ENCODE data around the gene NDUFB3. TPM values are rescaled to one million over a fixed set of nuclear protein-coding genes. Genes with fewer than 3 reads are reported as not detected.
"Not testable (repeated sequence)": the region's sequence is repeated elsewhere in the genome, so short reads cannot be mapped to it uniquely, and the experiment has no call there.

The NDUFB3 gene
- total RNA-seq, 2 donors from 2014 or later: 19.8 to 31.1 TPM

DNA sequence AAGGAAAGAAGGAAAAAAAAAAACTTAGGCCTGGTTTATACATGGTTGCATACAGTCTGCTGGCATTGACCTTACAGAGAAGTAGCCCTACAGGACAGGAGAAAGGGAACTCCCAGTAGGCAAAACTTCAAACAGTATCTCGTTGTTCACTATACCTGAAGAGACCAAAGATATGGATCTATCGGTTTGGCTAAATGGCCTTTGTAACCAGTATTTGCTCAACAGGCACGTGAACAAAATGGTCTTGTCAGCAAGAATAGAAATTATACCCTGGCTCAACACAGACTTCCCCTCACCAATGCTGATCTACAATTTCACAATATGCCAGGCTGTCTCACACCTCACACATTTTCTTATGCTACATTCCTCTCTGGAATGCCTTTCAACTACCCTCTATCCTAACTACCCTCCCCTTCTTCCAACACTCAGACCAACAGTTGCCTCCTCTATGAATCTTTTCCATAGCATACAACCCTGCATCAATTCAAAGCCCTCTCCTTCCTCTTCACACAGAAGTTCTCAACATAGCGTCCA is 14.0 kb upstream of the NDUFB3 start:
- H3K27me3 ChIP-seq: no peaks in the 10 kb centered on the region
- H3K9me3 ChIP-seq: no peaks in the 10 kb centered on the region
- TF ChIP-seq POLR2A (IDR thresholded peaks at IDR 0.05): no peak
- TF ChIP-seq, protein P1, sequence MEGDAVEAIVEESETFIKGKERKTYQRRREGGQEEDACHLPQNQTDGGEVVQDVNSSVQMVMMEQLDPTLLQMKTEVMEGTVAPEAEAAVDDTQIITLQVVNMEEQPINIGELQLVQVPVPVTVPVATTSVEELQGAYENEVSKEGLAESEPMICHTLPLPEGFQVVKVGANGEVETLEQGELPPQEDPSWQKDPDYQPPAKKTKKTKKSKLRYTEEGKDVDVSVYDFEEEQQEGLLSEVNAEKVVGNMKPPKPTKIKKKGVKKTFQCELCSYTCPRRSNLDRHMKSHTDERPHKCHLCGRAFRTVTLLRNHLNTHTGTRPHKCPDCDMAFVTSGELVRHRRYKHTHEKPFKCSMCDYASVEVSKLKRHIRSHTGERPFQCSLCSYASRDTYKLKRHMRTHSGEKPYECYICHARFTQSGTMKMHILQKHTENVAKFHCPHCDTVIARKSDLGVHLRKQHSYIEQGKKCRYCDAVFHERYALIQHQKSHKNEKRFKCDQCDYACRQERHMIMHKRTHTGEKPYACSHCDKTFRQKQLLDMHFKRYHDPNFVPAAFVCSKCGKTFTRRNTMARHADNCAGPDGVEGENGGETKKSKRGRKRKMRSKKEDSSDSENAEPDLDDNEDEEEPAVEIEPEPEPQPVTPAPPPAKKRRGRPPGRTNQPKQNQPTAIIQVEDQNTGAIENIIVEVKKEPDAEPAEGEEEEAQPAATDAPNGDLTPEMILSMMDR (IDR thresholded peaks at IDR 0.05): no peak
- no peak for DNase-seq
- H3K36me3 ChIP-seq (replicated peaks in 1 of 2; ENCODE audit: insufficient read depth in 1 of 2, low read depth in 2 of 2): no peaks in the 10 kb centered on the region
- ATAC-seq: no peak
- peaks cover 21% of the 10 kb centered on the region for H3K4me1 ChIP-seq
- no peak overlapping the region for H3K27ac ChIP-seq
- WGBS, 2 donors: 38 to 56% methylated on average over 4 of the region's 4 CpGs
- H3K4me3 ChIP-seq: no peak overlapping the region
- intact Hi-C loops (cut with DNase I): no loop called here

DNA sequence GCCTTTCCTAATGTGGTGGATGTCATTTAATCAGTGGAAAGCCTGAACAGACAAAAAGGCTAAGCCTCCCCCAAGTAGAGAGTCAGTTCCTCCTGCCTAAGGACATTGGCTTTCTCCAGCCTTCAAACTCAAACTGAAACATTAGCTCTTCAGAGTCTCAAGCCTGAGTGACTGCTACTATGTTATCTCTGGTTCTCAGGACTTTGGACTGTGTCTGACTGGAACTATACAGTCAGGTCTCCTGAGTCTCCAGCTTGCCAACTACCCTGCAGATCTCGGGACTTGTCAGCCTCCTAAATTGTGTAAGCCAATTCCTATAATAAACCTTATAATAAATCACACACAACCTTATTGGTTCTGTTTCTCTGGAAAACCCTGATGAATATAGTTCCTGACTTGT is 12.9 kb upstream of the NDUFB3 start:
- peak in 3 of 4 donors; percentile 17 to 42 (median 23) for DNase-seq
- Histone ChIP-seq H3K4me3 (no peak overlapping the region), H3K9me3 (no peaks in the 10 kb centered on the region), H3K27ac (no peak overlapping the region), H3K27me3 (no peaks in the 10 kb centered on the region), H3K36me3 (replicated peaks in 1 of 2; ENCODE audit: insufficient read depth in 1 of 2, low read depth in 2 of 2) (no peaks in the 10 kb centered on the region), H3K4me1 (peaks cover 21% of the 10 kb centered on the region)
- intact Hi-C loops (cut with DNase I): no loop called here
- 31 to 33% methylated on average over 1 of the region's 1 CpG for WGBS, 2 donors
- TF ChIP-seq, protein P1 (IDR thresholded peaks at IDR 0.05): no peak
- TF ChIP-seq POLR2A (IDR thresholded peaks at IDR 0.05): no peak
- peak; percentile 75 for ATAC-seq

DNA sequence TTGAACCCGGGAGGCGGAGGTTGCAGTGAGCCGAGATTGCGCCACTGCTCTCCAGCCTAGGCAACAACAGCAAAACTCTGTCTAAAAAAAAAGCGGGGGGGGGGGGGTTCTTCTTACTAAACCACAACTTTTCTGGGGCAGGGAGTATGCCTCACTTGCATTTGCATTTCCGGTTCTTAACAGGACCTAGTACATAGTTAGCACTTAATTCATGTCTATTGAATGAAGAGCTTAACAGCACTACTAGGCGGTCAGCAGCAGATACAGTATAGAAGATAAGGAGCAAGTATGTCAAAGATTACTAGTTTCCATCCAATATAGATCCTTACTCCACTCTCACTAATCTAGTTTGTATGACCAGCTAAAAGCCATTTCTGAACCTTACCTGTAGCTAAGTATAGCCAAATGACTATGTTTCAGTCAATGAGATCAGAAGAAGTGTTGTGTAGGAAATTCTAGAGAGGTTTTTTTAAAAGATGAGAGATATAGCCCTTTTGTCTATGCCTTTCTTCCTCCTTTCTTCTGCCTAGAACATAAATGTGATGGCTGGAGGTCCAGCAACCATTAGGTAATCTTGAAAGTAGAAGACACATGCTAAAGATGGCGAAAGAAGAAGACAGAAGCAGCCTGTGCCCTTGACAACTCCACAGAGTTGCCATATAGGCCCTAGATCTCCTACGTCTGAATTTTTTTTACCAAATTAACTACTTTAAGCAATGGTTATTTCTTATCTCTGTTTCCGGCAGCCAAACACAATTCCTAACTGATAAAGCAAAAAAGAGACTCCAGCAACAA is 11.6 kb upstream of the NDUFB3 start:
- no peak overlapping the region for H3K4me3 ChIP-seq
- no peaks in the 10 kb centered on the region for H3K36me3 ChIP-seq (replicated peaks in 1 of 2; ENCODE audit: insufficient read depth in 1 of 2, low read depth in 2 of 2)
- H3K9me3 ChIP-seq: no peaks in the 10 kb centered on the region
- intact Hi-C loops (cut with DNase I): no loop called here
- TF ChIP-seq, protein P1 (IDR thresholded peaks at IDR 0.05): no peak
- no peak for TF ChIP-seq POLR2A (IDR thresholded peaks at IDR 0.05)
- H3K27me3 ChIP-seq: no peaks in the 10 kb centered on the region
- 83 to 88% methylated on average over 10 of the region's 10 CpGs for WGBS, 2 donors
- no peak for DNase-seq
- no peak overlapping the region for H3K27ac ChIP-seq
- no peak for ATAC-seq
- peaks cover 21% of the 10 kb centered on the region for H3K4me1 ChIP-seq

DNA sequence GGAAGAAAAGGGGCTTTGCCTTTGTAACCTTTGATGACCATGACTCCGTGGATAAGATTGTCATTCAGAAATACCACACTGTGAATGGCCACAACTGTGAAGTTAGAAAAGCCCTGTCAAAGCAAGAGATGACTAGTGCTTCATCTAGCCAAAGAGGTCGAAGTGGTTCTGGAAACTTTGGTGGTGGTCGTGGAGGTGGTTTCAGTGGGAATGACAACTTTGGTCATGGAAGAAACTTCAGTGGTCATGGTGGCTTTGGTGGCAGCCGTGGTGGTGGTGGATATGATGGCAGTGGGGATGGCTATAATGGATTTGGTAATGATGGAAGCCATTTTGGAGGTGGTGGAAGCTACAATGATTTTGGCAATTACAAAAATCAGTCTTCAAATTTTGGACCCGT is 8.3 kb upstream of the NDUFB3 start:
- 89 to 95% methylated on average over 5 of the region's 5 CpGs for whole genome bisulfite sequencing, 2 donors
- H3K27me3 ChIP-seq; intact Hi-C loops (cut with DNase I); H3K9me3 ChIP-seq; H3K27ac ChIP-seq; H3K36me3 ChIP-seq (replicated peaks in 1 of 2; ENCODE audit: insufficient read depth in 1 of 2, low read depth in 2 of 2); H3K4me3 ChIP-seq; ATAC-seq; DNase-seq: not testable (repeated sequence)
- H3K4me1 ChIP-seq: peaks cover 20% of the 10 kb centered on the region

DNA sequence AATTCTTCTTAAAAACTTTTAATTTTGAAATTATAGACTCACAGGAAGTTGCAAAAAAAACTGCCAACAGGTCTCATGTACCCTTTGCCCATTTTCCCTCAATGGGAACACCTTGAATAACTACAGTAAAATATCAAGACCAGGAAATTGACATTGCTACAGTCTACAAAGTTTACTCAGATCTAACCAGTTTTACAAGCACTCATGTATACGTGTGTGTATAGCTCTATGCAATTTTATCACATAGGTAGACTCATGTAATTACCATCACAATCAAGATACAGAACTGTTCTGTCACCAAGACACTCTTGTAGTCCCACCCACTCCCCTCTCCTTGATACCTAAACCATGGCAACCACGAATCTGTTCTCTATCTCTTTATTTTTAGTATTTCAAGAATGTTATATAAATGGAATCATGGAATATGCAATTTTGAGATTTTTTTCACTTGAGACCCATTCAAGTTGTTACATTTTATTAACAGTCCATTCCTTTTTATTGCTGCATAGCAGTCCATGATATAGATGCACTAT is 6.9 kb upstream of the NDUFB3 start:
- Histone ChIP-seq H3K27ac (no peak overlapping the region), H3K36me3 (replicated peaks in 1 of 2; ENCODE audit: insufficient read depth in 1 of 2, low read depth in 2 of 2) (no peaks in the 10 kb centered on the region), H3K4me1 (peaks cover 16% of the 10 kb centered on the region), H3K4me3 (no peak overlapping the region), H3K27me3 (no peaks in the 10 kb centered on the region), H3K9me3 (no peaks in the 10 kb centered on the region)
- intact Hi-C loops (cut with DNase I): no loop called here
- TF ChIP-seq POLR2A (IDR thresholded peaks at IDR 0.05): no peak
- TF ChIP-seq, protein P1 (IDR thresholded peaks at IDR 0.05): no peak
- ATAC-seq: no peak
- 48 to 50% methylated on average over 2 of the region's 2 CpGs for WGBS, 2 donors
- no peak for DNase-seq

All from body of pancreas (tissue), 4 donors.